ENCODE results near the gene ANKRD1.

ANKRD1 gene

GRCh38 chr10:90935581-90936275 lies 14.8 kb upstream of the ANKRD1 start:
- no peak for DNase-seq

- DNase-seq = no peak
These were observed 10.3 kb upstream of the ANKRD1 start for GRCh38 chr10:90930971-90931871.

GRCh38 chr10:90930070-90930837 lies 9.4 kb upstream of the ANKRD1 start:
- no peak for DNase-seq

GRCh38 chr10:90929179-90929578 lies 8.3 kb upstream of the ANKRD1 start:
- no peak for DNase-seq

GRCh38 chr10:90927293-90927692 lies 6.4 kb upstream of the ANKRD1 start:
- DNase-seq = no peak

- DNase-seq = no peak
These were observed 4.5 kb upstream of the ANKRD1 start for GRCh38 chr10:90925079-90926029.

GRCh38 chr10:90924552-90924951 lies 3.7 kb upstream of the ANKRD1 start:
- no peak for DNase-seq

- DNase-seq = no peak
These were observed 2.3 kb upstream of the ANKRD1 start for GRCh38 chr10:90923111-90923731.

GRCh38 chr10:90921906-90922305 lies 1.0 kb upstream of the ANKRD1 start:
- no peak for DNase-seq

GRCh38 chr10:90919683-90920574 lies 958 bp downstream of the ANKRD1 start:
- DNase-seq = no peak

- DNase-seq = no peak
These were observed 2.9 kb downstream of the ANKRD1 start for GRCh38 chr10:90917968-90918318.

GRCh38 chr10:90917238-90917967 lies 3.5 kb downstream of the ANKRD1 start:
- no peak for DNase-seq

- no peak for DNase-seq
These were observed 4.3 kb downstream of the ANKRD1 start for GRCh38 chr10:90916392-90917237.

GRCh38 chr10:90915766-90916075 lies 5.2 kb downstream of the ANKRD1 start:
- no peak for DNase-seq

GRCh38 chr10:90914992-90915765 lies 5.7 kb downstream of the ANKRD1 start:
- DNase-seq = no peak

GRCh38 chr10:90913774-90914420 lies 7.0 kb downstream of the ANKRD1 start:
- no peak for DNase-seq

GRCh38 chr10:90912854-90913479 lies 7.9 kb downstream of the ANKRD1 start:
- DNase-seq = no peak

Measured in NCI-H1417 (cell line).